Lung microvascular endothelial cell (primary cell): Measurements from ENCODE around the gene CD24. TPM values are rescaled to one million over a fixed set of nuclear protein-coding genes. Genes with fewer than 3 reads are reported as not detected.

ENCODE experiments used
- DNase-seq, 2 donors: peaks; one replicate each; pipeline versions ENCODE4 v3.0.0 to v3.0.0-alpha.2; 2010; ENCODE audit warnings: low read depth in 2 of 2
- total RNA-seq: library from RNA; depleted of rRNA; stranded (reverse); fragments of >200 nt; gene quantifications from 2 replicates; pipeline ENCODE4 v1.2.1, GENCODE V29; 2014

CD24 gene
- total RNA-seq, 1 donor from 2014 or later = not detected

DNA sequence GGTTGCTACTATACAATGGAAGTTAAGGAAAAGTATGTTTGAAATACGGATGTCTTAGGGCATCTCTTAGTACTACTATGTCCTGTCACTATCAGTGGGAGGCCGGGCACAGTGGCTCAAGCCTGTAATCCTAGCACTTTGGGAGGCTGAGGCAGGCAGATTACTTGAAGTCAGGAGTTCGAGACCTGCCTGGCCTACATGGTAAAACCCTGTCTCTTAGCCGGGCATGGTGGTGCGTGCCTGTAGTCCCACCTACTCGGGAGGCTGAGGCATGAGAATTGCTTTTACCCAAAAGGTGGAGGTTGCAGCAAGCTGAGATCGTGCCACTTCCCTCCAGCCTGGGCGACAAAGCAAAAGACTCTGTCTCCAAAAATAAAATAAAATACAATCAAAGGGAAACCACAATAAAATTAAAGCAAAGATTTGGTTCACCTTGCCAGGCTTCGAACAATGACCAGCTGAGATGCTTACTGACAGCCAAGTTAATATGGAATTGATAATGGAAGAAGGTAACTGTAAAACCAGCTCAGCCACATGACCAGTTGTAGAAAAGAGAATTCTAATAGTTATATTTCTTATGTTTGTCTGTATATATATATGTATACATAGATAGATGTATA is 6.5 kb downstream of the CD24 start:
- no peak for DNase-seq

DNA sequence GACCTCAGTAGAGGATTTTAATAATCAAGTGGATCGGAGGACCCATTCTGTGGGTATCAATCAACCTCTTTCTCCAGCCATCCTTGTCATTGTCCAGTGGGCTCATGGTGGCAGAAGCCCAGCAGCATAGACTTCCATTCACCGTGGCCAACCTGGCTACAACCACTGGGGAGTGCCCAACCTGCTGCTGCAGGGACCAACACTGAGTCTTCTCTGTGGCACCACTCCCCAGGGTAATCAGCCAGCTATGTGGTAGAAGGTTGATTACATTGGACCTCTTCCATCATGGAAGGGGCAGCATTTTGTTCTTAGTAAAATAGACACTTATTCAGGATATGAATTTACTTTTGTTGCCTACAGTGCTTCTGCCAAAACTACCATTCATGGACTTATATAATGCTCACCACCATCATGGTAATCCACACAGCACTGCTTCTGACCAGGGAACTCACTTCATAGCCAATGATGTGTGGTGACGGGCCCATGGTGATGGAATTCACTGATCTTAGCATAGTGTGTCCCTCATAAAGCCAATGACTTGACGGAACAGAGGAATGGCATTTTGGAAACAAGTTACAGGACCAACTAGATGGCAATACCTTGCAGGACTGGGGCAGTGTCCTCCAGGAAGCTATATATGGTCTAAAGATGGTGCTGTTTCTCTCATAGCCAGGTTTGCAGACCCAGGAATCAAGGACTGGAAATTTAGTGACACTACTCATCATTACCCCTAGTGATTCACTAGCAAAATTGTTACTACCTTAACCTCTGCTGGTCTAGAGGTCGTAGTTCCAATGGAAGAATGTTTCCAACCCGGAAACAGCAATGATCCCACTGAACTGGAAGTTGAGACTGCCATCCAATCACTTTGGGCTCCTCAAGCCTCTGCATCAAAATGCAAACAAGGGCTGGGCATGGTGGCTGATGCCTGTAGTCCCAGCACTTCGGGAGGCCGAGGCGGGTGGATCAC is 7.6 kb downstream of the CD24 start:
- no peak for DNase-seq

DNA sequence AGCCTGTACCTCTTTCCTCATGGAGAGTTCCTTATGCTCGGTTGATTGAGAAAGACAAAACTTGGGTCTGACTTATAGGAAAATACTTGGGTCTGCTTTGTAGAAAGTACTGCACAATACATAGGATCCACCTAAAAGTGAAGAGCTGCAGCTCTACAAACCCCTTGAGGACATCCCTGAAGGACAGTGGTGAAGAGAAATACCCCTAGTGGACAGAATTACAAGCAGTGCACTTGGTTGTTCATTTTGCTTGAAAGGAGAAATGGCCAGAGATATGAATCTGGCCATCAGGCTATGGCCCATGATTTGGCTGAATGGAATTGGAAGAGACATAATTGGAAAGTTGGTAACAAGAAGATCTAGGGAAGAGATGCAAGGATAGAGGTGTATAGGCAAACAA is 8.3 kb downstream of the CD24 start:
- DNase-seq = no peak

DNA sequence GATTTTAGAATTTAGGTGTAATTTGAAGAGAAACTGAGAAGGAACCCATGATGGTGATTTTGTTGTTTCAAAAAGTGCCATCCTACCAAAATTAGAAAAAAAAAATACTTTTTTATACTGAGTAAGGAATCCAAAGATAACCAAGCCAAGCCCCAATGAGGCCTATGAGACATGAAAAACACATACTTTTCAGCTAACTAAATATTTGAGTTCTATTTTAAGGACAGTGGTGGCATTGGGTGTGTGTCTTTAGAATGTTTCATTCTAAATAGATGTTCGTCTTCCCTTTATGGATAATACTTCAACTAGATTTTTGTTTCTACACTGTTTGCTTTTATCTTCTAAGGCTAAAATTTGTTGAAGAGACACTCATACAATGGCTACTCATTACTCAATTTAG is 9.6 kb downstream of the CD24 start:
- DNase-seq = no peak

DNA sequence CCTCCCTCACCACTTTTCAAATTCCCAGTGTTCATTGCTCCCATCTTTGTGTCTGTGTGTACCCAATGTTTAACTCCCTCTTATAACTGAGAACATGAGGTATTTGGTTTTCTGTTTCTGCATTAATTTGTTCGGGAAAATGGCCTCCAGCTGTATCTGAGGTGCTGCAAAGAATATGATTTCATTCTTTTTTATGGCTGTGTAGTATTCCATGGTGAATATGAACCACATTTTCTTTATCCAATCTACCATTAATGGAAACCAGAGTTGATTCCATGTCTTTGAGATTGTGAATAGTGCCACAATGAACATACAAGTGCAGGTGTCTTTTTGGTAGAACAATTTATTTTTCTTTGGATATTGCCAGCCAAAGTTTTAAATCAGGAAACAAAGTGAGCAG is 10.4 kb downstream of the CD24 start:
- DNase-seq = no peak

DNA sequence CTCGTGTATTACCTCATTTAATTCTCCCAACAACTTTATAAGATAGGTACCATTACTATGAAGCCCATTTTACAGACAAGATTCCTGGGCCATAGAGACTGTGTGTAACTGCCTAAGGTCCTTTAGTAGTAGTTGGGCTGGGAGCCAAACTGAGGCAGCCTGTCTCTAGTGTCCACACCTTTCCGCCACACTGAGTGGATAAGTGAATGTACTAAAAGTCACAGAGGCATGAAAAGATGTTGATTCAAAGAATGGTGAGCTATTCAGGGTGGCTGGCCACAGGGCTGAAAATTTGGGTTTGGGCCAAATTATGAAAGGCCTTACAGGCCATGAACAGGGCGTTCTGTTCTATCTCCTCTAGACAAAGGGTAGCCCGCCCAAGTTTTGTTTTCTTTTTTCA is 11.0 kb downstream of the CD24 start:
- no peak for DNase-seq

DNA sequence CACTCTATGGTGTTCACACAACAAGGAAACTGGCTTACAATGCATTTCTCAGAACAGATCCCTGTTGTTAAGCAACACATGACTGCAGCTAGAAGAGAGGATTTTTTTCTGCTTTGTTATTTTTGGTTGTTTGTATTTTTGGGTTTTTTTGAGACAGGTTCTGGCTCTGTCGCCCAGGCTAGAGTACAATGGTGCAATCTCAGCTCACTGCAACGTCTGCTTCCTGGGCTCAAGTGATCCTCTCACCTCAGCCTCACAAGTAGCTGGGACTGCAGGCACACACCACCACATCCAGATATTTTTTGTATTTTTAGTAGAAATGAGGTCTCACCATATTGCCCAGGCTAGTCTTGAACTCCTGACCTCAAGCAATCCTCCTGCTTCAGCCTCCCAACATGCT is 12.7 kb downstream of the CD24 start:
- DNase-seq = no peak

DNA sequence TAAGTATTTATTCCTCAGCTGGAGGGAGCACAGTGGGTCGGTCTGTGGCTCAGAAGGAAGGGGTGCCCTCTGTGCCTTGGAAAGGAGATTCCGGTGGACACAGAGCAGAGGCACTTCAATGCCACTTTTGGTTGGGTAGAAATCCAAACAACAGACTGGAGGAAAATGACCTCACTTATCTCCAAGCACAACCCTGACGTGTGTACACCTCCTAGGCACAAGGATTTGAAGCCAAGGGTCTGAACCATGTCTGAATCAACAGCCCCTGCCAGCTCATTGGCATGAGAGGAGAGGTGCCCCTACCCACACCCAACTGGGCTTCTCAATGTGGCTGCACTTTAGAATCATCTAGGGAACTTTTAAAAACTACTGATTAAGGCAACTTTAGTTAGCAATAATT is 13.4 kb downstream of the CD24 start:
- DNase-seq = no peak

DNA sequence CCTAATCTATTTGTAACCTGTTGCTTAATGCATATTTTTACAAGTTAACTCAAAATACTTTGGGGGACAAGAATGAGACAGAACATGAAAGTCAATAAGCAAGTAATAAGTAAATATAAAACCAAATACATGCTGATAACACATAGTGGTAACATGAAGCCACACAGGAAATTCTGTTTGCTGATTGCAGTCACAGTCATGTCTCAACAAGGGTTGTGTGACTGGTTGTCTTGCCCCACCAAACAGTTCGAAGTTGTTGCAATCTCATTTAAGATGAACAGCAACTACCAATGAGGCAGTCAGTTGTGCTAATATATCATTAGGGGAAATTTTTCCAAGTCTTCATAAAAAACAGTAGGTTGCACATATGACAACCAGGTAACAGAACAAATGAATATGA is 14.5 kb downstream of the CD24 start:
- DNase-seq = no peak

DNA sequence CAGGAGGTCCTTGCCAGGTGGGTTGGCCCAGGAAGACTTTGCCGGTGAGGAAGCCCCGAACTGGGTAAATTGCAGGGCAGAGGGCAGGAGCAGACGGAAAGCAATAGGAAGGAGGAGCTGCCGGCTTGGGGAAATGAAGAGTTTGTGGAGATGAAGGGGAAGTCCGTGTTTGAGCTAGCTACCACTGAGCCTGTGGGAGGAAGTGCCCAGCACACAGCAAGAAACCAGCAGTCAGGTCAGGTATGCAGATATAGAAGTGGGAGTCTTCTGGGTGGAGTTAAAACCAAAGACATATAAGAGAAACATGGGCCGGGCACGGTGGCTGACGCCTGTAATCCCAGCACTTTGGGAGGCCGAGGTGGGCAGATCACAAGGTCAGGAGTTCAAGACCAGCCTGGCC is 34.7 kb downstream of the CD24 start:
- DNase-seq = no peak

DNA sequence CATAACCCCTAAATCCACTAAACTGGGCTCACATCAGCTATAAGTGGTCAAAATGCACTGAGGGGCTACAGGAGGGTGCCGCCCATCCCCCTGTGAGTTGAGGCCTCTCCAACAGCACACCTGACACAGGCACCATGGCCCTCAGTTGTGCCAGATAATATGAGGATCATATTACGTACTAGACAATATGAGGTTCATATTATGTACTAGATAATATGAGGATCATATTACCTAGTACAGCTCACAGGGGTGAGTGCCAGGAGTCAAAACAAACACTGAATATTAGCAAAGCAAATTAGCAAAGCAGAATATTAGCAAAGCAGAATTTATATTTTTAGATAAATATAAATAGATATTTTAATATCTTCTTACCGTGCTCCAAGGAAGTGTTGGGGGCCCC is 35.3 kb downstream of the CD24 start:
- DNase-seq = no peak

DNA sequence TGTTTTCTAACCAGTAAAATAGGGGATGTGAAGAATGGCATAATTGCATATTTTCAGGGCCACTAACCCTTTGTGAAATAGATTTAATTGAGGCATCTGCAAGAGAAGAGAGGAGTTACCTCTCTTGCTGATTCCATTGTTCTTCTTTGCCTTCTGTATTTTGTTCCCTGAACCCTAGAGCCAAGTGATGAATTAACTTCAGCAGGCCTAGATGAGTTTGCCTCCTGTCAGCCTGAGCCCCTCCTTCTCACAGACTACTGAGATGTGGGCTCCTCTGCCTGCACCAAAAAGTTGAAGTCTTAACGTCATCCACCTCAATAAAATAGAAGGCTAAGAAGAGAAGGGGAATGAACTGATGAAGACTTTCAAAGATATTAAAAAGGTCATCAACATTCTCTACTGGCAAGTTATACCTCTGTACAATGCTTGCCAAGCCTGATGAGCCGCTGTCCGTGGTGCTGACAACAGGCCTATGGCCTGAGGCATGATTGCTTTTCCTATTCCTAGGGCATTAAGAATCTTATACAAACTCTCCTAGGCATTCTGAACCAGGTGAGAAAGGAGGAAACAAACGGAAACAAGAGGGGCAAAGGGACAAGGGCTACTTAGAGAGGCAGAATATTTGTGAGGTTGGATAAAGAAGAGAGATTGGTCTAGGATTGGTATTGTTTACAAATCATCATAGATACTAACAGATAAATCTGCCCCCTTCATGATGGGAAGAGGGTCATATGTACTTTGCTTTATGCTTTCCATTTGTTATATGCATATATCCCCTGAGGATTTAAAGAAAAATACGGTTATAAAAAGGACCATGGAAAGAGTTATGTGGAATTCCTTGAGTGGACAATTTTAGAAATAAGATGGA is 46.8 kb downstream of the CD24 start:
- peak; percentile 43 to 54 for DNase-seq

DNA sequence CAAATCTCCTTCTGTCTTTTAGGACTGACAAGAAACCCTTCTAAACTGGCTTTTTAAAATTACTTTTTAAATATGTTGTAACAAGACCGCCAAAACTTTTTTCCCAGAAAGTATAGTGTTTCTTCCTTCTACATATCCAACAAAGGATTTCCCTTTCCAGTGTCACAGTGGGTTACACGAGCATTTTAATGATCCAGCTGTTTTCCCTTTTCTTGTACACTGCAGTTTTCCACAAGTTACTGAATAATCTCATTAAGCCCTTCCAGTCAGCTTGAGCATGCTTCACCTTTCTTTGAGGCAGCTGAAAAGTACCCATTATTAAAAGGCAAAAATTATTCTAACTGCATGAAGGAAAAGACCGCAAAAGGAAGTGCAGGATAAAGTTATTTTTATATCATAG is 48.6 kb downstream of the CD24 start:
- no peak for DNase-seq

DNA sequence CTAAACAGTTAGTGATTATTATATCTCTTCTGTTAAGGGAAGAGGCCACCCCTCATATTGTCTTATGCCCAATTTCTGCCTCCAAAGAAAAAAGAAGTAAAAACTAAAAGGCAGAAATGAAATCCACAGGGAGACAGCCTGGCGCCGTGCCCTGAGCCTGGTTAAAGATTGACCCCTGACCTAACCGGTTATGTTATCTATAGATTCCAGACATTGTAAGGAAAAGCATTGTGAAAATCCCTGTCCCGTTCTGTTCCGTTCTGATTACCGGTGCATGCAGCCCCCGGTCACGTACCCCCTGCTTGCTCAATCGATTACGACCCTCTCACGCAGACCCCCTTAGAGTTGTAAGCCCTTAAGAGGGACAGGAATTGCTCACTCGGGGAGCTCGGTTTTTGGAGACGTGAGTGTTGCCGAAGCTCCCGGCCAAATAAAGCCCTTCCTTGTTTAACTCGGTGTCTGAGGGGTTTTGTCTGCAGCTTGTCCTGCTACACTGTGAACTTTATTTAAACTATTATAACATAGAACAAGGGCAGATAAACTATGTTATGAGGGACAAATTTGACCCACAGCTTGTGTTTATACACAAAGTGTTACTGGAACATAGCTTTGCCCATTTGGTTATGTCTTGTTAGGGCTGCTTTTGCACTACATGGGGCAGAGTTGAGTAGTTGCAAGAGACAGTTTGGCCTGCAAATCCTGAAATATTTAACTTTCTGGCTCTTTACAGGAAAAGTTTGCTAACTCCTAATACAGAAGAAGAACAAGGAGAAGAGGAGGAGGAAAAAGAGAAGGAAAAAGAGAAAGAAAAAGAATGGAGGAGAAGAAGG is 49.6 kb downstream of the CD24 start:
- DNase-seq = no peak

DNA sequence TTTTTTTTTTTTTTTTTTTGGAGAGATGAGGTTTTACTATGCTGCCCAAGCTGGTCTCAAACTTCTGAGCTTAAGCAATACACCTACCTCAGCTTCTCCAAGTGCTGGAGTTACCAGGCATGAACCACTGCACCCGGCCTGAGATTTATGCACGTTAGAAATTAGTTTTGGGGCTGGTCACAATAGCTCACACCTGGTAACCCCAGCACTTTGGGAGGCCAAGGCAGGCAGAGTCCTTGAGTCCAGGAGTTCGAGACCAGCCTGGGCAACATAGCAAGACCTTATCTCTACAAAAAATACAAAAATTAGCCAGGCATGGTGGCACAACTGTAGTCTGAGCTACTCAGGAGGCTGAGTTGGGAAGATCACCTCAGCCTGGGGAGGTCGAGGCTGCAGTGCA is 51.9 kb downstream of the CD24 start:
- DNase-seq = no peak

Other genes starting within 250 kb of the CD24 start
- 7.4 and 7.7 TPM in 2 replicates for gene MTRES1, start 53.5 kb upstream of the CD24 start, total RNA-seq
- gene BEND3, start 140.8 kb upstream of the CD24 start, total RNA-seq = 1.3 and 2.6 TPM in 2 replicates